NCI-H2196 (cell line): Measurements from ENCODE around the gene VILL.
A peak's percentile ranks its signal among the peaks of the same experiment; 100 is the strongest.

Source experiments
- DNase-seq: peaks from one replicate; lab custom pipeline; 2025; ENCODE audit not compliant: unreplicated experiment; lab: John Stamatoyannopoulos, UW

VILL gene

GRCh38 chr3:38016410-38016809 lies 25.8 kb downstream of the VILL start:
- no peak for DNase-seq

GRCh38 chr3:38016847-38017444 lies 26.4 kb downstream of the VILL start:
- no peak for DNase-seq

- no peak for DNase-seq
Measured at GRCh38 chr3:38017445-38018295, 27.1 kb downstream of the VILL start.

GRCh38 chr3:38018296-38019266 lies 28.0 kb downstream of the VILL start:
- DNase-seq, result no peak

GRCh38 chr3:38019658-38020341 lies 29.2 kb downstream of the VILL start:
- peak; percentile 2 for DNase-seq

DNA sequence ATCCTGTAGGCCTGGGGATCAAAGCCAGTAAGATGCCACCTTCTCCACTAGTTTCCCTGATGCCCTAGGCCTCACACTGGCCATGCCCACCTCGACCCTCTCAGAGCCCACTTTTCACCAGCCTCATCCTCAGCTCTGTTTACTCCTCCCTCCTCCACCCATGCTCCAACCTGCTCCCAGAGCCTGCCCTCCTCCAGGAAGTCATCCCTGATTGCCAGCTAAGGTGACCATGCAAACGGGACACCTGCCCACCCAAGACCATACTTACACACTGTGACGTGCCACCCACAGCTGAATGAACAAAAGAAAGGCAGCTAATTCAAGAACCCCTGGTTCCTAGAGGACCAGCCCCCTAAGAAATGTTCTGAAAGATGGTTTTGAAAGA lies 29.7 kb downstream of the VILL start:
- DNase-seq, result no peak

- no peak for DNase-seq
Measured at GRCh38 chr3:38021196-38021595, 30.6 kb downstream of the VILL start.

GRCh38 chr3:38022301-38022700 lies 31.7 kb downstream of the VILL start:
- no peak for DNase-seq

DNA sequence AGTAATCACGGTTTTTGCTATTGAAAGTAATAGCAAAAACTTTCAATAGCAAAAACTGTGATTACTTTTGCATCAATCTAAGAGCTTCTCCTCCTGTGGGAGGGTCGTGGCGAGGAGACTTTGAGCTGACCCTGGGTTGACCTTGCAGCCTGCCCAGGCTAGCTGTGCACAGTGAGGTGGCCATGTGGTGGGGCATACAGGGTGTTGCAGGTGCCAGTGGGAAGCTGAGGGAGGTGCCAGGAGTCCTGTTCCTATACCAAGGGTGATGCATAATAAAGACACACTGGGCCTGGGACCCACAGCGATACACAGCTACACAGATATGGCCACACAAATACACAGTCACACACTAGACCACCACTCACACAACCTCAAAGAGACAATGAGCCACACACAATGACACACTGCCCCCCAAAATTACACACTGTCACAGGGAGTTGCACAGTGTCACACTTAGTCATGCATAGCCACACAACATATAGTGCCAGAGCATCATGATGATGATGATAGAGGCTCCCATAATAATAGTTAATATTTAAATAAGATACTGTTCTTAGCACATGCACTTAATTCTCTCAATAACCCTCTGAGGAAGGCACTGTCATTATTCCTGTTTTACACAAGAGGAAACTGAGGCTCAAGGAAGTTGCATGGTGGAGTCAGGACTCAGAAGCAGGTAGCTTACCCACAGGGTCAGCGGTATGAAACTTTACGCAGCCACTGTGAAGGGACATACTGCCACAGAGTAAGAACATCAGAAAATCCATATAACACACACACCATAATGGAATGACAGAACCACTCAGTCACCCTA lies 32.5 kb downstream of the VILL start:
- no peak for DNase-seq

GRCh38 chr3:38026856-38027255 lies 36.3 kb downstream of the VILL start:
- no peak for DNase-seq

GRCh38 chr3:38027466-38028465 lies 37.2 kb downstream of the VILL start:
- DNase-seq, result no peak

DNA sequence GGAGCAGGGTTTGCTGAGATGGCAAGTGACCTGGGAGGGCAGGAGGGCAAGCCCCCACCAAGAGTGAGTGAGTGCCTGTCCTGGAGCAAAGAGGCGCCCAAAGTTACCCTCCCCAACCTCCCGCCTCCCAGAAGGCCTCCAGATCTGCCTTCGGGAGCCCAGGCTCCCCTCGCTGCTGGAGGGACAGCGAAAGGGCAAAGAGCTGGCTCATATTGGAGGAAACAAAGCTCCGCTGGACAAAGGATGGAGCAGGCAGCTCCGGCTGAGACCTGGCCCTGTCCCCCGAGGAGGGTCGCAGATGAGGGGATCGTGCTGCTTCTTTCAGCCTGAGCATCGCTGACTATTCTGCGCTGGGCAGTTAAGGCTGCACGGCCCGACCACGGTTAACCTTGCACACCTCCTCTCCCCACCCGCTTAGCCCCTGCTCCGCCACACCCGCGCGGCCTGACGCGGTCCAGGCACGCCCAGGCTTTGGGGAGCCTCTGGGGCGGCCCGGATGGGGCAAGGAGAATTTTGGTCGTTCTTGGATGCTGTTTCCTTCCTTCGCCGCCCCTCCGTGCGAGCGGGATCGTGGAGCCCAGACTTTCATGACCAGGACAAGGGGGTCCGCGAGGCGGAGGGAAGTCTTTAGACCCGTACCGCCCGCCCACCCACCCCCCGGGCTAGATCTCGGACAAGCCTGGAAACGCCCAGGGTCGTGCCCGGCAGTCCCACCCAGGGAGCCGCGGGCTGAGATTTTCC lies 38.2 kb downstream of the VILL start:
- no peak for DNase-seq

DNA sequence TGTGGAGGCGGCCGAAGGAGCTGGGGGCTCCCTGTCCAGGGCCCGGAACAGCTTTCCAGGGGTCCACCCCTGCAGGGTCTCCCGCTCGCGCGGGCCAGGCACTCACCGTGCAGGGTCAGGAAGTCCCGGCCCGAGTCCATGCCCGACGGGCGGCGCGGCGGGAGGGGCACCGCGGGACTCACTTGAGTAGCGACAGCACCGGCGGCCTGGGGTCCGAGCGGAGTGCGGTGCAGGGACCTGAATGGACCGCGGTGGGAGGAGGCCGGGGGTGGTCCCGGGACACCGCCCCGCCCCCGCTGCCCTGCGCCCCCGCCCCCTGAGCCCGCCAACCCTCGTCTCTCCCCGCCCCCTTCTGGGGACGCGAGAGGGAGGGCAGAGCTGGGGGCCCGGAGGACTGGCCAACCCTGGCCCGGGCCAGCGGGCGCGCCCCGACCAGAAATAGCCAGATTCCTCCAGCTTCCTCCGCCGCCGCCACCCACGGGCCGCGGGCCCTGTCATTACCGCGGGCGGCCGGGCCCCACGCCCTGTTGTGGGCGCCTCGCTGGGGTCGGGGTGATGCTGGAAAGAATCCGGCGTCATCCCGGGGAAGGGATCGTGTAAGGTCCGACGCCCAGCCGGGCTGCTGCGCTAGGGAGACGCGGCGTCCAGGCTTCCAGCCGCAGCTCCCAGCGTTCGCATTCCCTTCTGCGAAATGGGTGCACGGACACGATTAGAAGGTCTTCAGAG lies 39.0 kb downstream of the VILL start, which contains the start of gene PLCD1:
TSS of gene PLCD1 (minus strand) at position 243 of the 726 bp plus-strand sequence. CDS start at position 140, 103 bp downstream.
- DNase-seq, result no peak

GRCh38 chr3:38030126-38031021 lies 39.8 kb downstream of the VILL start:
- no peak for DNase-seq

DNA sequence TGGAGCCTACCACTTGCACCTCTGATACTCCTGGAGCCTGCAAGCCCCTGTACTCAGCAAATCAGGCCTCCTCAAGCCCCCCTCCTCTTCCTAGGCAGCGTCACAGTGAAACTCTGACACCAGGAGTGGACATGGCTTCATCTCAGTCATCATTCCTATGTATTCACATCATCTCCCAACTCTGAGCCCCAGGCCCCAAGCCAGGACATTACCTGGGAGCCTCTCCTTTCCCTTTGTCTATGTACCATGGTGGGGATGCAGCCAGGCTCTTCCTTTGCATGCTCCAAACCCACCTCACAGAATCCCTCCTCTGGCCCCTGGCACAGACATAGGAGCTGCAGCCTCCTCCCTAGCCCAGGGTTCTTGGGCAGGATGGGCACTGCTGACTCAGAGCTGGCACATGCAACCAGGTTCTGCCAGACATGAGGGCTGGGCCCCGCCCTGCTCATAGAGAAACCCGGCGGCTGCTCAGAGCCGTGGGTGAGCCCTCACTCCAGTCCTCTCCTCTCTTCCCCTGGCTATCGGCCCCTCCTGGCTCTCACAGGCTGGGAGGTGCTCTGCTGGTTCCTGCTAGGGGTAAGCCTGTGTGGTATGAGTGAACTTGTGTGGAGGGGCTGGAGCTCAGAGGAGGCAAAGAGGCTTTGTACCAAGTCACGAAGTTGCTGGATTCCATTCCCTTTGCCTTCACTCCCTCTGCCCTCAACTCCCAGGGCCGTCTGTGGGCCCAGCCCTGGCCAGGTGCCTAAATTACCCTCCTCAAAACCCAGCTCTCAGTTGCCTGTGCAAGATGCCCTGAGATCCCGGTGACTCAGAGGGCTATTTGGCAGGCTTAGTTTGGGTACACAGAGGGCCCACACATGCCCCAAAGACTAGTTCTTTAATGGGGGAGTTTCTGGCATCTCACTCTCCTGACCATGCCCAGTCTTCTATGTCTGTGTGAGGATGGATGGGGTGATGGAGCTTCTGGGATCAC lies 40.7 kb downstream of the VILL start:
- DNase-seq, result peak; percentile 23
